Stomach (tissue), 9 donors: ENCODE measurements around the gene FAM120A. TPM values are rescaled to one million over a fixed set of nuclear protein-coding genes. Genes with fewer than 3 reads are reported as not detected.

Experiments
- DNase-seq, 2 donors: peaks; one replicate each; pipeline versions ENCODE4 v3.0.0 to v3.0.0-alpha.2; 2013 to 2019
- H3K27ac ChIP-seq, 5 donors: fragments of 200-600 bp in 4 of 5; sonication (generic) in 4 of 5; one replicate each; pipeline ENCODE4 v1.5.1; 2013 to 2019; ENCODE audit warnings: mild to moderate bottlenecking in 1 of 5, moderate library complexity in 1 of 5
- H3K27me3 ChIP-seq, 3 donors: fragments of 200-600 bp; sonication (generic); one replicate each; pipeline ENCODE4 v1.5.1; 2017 to 2019; ENCODE audit warnings: mixed run types in 1 of 3
- H3K36me3 ChIP-seq, 4 donors: fragments of 200-600 bp; sonication (generic); 1 replicate in 3 of 4; 2 replicates in 1 of 4; pipeline ENCODE4 v1.5.1; 2016 to 2019
- H3K4me1 ChIP-seq, 4 donors: fragments of 200-600 bp; sonication (generic); one replicate each; pipeline ENCODE4 v1.5.1; 2016 to 2019
- H3K4me3 ChIP-seq, 4 donors: fragments of 200-600 bp; sonication (generic) in 3 of 4; one replicate each; pipeline ENCODE4 v1.5.1; 2016 to 2019; ENCODE audit warnings: mild to moderate bottlenecking in 1 of 4
- H3K9me3 ChIP-seq, 4 donors: fragments of 200-600 bp; sonication (generic); one replicate each; pipeline ENCODE4 v1.5.1; 2016 to 2019
- EP300 ChIP-seq: sonication (generic); formaldehyde crosslinking; IDR thresholded peaks from one replicate; pipeline ENCODE4 v1.6.1; 2017; ENCODE audit warnings: antibody characterized with exemption
- POLR2A ChIP-seq, 4 donors: fragments of 450-650 bp; IDR thresholded peaks; one replicate each; pipeline ENCODE4 v1.6.1; 2016; ENCODE audit warnings: antibody characterized with exemption in 4 of 4, control low read depth in 2 of 4, mild to moderate bottlenecking in 1 of 4, moderate library complexity in 1 of 4
- POLR2AphosphoS5 ChIP-seq, 3 donors: sonication (generic); formaldehyde crosslinking; IDR thresholded peaks; one replicate each; pipeline ENCODE4 v1.6.1; 2016; ENCODE audit warnings: antibody characterized with exemption in 3 of 3
- WGBS, 5 donors: extraction: QIAGEN DNeasy Blood & Tissue Kit in 3 of 5; methylation state at CpG; one replicate each; pipeline versions ENCODE4 v1.1.5 to v1.1.7; 2013 to 2018; 5-methylcytosine and 5-hydroxymethylcytosine counted together
- intact Hi-C: fragments of 100-400 bp; cut with DNase I; formaldehyde crosslinking; loops from one replicate; pipeline ENCODE4 v1.15.1; 2023; ENCODE audit warnings: low total_unique reads
- polyA plus RNA-seq, 3 donors: library from polyadenylated mRNA; stranded (reverse); fragments of 200-250 nt; gene quantifications; one replicate each; pipeline ENCODE4 v1.2.3, GENCODE V29; 2013
- total RNA-seq, 5 donors: library from RNA; depleted of rRNA; stranded (reverse); fragments of >200 nt; gene quantifications; one replicate each; pipeline versions ENCODE4 v1.1.0 to v1.2.3, GENCODE V29; 2014 to 2016
- TF ChIP-seq, protein P1 (sequence below), 7 experiments: fragments of 450-650 bp in 4 of 7; fragments of 200-600 bp in 3 of 7; sonication (generic) in 3 of 7; IDR thresholded peaks; one replicate each; pipeline ENCODE4 v1.5.1; 2016 to 2019; ENCODE audit warnings: antibody characterized with exemption in 7 of 7, control low read depth in 2 of 7, mild to moderate bottlenecking in 1 of 7
- donor health status: healthy with polysubstance abuse.
- donor health status: Bipolar disorder and iron deficiency.
- donor health status: healthy.

FAM120A gene
- total and polyA plus RNA-seq, 8 donors, result 35.8 to 192 (median 92.1) TPM

DNA sequence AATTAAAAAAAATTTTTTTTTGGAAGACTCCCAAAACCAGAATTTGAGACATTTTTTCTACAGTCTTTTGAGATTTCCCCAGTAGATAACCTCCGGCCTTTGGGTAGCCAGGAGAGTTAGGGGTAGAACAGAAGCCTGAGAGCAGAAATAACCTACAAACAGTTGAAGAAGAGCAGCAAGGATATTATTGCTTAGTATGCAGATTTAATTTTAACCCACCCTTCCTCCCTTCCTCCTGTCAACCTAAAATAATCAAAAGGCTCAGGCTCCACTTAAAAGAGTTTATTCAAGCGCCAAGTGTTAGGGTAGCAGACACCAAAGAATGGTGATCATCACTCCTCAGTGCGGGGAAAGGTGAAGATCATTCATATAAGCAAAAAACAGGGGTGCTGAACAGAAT lies 17.4 kb upstream of the FAM120A start:
- TF ChIP-seq EP300 (no peak), POLR2AphosphoS5 (IDR thresholded peaks at IDR 0.05) (no peak), POLR2A (IDR thresholded peaks at IDR 0.05) (no peak)
- TF ChIP-seq, protein P1, sequence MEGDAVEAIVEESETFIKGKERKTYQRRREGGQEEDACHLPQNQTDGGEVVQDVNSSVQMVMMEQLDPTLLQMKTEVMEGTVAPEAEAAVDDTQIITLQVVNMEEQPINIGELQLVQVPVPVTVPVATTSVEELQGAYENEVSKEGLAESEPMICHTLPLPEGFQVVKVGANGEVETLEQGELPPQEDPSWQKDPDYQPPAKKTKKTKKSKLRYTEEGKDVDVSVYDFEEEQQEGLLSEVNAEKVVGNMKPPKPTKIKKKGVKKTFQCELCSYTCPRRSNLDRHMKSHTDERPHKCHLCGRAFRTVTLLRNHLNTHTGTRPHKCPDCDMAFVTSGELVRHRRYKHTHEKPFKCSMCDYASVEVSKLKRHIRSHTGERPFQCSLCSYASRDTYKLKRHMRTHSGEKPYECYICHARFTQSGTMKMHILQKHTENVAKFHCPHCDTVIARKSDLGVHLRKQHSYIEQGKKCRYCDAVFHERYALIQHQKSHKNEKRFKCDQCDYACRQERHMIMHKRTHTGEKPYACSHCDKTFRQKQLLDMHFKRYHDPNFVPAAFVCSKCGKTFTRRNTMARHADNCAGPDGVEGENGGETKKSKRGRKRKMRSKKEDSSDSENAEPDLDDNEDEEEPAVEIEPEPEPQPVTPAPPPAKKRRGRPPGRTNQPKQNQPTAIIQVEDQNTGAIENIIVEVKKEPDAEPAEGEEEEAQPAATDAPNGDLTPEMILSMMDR (IDR thresholded peaks at IDR 0.05), result no peak
- WGBS, 5 donors, result 82 to 92% (median 89%) methylated on average over 3 of the region's 3 CpGs
- H3K9me3 ChIP-seq, result no peaks in the 10 kb centered on the region

DNA sequence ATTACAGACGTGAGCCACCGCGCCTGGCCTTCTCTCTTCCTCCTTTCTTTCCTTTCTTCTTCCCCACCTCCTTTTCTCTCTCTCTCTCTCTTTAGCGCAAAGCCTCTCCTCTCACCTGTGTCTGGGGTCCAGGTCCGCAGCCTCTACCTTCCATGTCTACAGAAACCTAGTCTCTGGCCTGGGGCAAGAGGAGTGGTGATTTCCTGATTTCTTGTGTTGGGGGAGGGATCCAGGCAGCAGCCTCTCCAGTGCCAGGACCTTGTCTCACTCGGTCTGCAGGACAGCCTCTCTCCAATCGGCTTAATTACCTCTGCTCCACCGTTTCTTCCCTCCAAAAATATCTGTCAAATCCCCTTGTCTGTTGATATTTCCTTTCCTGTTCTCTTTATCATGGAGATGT lies 16.1 kb upstream of the FAM120A start:
- WGBS, 5 donors, result 87 to 91% (median 88%) methylated on average over 8 of the region's 8 CpGs
- no peaks in the 10 kb centered on the region for H3K4me1 ChIP-seq
- TF ChIP-seq POLR2A (IDR thresholded peaks at IDR 0.05) (no peak), EP300 (no peak), POLR2AphosphoS5 (IDR thresholded peaks at IDR 0.05) (no peak)
- TF ChIP-seq, protein P1 (IDR thresholded peaks at IDR 0.05), result no peak
- H3K27me3 ChIP-seq, result no peaks in the 10 kb centered on the region
- H3K9me3 ChIP-seq, result no peaks in the 10 kb centered on the region
- intact Hi-C loops, result no loop called here
- no peak overlapping the region for H3K27ac ChIP-seq
- H3K36me3 ChIP-seq, result no peaks in the 10 kb centered on the region
- no peak for DNase-seq
- no peak overlapping the region for H3K4me3 ChIP-seq

More for the DNA sequence above, 17.4 kb upstream of the FAM120A start:
- intact Hi-C loops, result no loop called here
- Histone ChIP-seq H3K27ac (no peak overlapping the region), H3K27me3 (no peaks in the 10 kb centered on the region), H3K4me3 (no peak overlapping the region), H3K36me3 (no peaks in the 10 kb centered on the region), H3K4me1 (no peaks in the 10 kb centered on the region)
- DNase-seq, result no peak

DNA sequence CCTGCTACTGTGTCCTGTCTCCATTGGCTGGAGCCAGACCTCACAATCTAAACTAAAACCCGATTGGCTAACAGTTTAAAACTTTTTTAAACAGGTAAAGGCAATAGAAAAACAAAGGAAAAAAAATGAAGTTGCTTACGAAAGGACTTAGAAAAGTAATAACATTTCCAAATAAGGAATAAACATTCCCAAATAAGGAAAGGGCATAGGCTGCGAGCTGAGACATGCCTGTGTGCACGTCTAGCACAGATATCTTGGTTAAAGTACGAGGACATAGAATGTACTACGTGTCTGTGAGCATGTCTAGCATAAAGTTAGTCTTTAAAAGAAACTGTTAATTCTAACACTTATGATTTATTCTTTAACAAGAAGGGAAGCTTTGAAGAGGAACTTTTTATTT lies 15.3 kb upstream of the FAM120A start:
- Histone ChIP-seq H3K36me3 (no peaks in the 10 kb centered on the region), H3K9me3 (no peaks in the 10 kb centered on the region), H3K4me1 (no peaks in the 10 kb centered on the region), H3K27me3 (no peaks in the 10 kb centered on the region), H3K27ac (no peak overlapping the region), H3K4me3 (no peak overlapping the region)
- no peak for TF ChIP-seq POLR2A (IDR thresholded peaks at IDR 0.05)
- TF ChIP-seq EP300, result no peak
- no peak for TF ChIP-seq POLR2AphosphoS5 (IDR thresholded peaks at IDR 0.05)
- TF ChIP-seq, protein P1 (IDR thresholded peaks at IDR 0.05), result no peak
- intact Hi-C loops, result no loop called here
- DNase-seq, result no peak
- 77 to 89% (median 80%) methylated on average over 6 of the region's 6 CpGs for WGBS, 5 donors

DNA sequence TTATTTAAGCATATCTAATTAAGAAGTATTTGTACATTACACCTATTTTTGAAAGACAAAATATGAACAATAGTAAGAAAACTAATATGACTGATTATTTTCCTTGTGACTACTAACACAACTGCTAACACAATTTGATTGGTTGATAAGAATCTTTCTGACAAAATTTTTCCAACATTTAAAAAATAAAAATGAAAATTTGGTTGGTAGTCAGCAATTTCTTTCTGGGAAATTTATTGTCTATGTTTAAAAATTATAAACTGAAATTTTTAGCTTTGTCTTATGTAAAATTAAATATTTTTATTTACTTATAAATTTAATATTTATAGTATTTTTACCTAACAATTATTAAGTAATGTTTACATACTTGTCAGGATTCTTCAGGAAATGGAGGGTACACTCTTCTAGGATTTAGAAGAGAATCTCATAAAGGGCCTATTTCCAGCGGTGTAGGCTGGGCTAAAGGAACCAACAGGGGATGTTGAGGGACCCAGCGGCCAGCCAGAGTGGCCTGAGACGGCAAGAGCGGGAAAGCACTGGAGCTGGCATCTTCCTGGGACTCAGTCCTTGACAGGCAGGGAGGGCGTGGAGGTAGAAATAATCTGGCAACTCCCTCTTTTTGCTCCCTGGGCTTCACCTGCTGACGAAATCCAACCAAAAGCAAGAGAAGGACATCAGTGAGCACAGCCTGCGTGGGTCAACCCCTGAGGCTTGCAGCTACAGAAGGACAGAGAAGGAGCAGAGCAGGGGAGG lies 14.7 kb upstream of the FAM120A start:
- no peaks in the 10 kb centered on the region for H3K27me3 ChIP-seq
- no peak overlapping the region for H3K27ac ChIP-seq
- H3K4me1 ChIP-seq, result no peaks in the 10 kb centered on the region
- no peak for DNase-seq
- TF ChIP-seq, protein P1 (IDR thresholded peaks at IDR 0.05), result no peak
- TF ChIP-seq EP300 (no peak), POLR2A (IDR thresholded peaks at IDR 0.05) (no peak), POLR2AphosphoS5 (IDR thresholded peaks at IDR 0.05) (no peak)
- no peaks in the 10 kb centered on the region for H3K36me3 ChIP-seq
- no peaks in the 10 kb centered on the region for H3K9me3 ChIP-seq
- no peak overlapping the region for H3K4me3 ChIP-seq
- 84 to 97% (median 93%) methylated on average over 7 of the region's 7 CpGs for WGBS, 5 donors
- intact Hi-C loops, result no loop called here
